ENCODE results near the gene MRGPRX2.

DNA sequence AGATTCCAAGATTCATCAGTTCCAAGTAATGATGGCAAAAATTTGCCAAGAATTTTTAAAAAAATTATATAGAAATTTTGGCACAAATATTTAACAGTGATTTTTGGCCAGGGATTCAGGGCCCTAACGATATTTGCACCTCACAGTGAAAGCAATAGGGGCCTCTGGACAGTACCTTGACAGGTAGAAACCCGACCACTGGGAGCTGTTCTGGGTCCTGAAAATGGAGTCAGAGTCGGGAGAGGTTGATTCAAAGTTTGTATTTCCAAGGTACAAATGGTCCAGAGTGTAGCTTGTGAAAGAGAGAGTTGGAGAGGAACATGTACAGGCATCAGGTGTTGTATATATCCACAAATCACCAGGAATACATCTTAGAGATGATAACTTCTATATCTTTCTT, 41.6 kb downstream of the MRGPRX2 start:
- no peak for TF ChIP-seq YY1 (IDR thresholded peaks at IDR 0.05; ENCODE audit: insufficient read depth, insufficient read length)
- no peak for TF ChIP-seq SUZ12 (IDR thresholded peaks at IDR 0.05; ENCODE audit: extremely low read depth, insufficient read depth, insufficient read length)
